ENCODE results near the gene MICALL1. TPM values are rescaled to one million over a fixed set of nuclear protein-coding genes. Genes with fewer than 3 reads are reported as not detected.

Gene MICALL1
- total and polyA plus RNA-seq, 7 donors: 8.4 to 109 (median 23.9) TPM

- TF ChIP-seq CTCF (IDR thresholded peaks at IDR 0.05) (no peak), EP300 (IDR thresholded peaks at IDR 0.05) (no peak), POLR2AphosphoS5 (IDR thresholded peaks at IDR 0.05) (no peak), POLR2A (IDR thresholded peaks at IDR 0.05) (no peak)
- H3K27ac ChIP-seq: no peak overlapping the region
- no peaks in the 10 kb centered on the region for H3K27me3 ChIP-seq
- no peak for DNase-seq
- intact Hi-C loops (cut with DNase I): no loop called here
- no peaks in the 10 kb centered on the region for H3K36me3 ChIP-seq
- H3K4me3 ChIP-seq: no peak overlapping the region
- no peaks in the 10 kb centered on the region for H3K4me1 ChIP-seq
- H3K9me3 ChIP-seq: no peaks in the 10 kb centered on the region
- WGBS, 2 donors: 91 to 94% methylated on average over 7 of the region's 7 CpGs
Observed at GRCh38 chr22:37990862-37991261, 84.8 kb downstream of the MICALL1 start.

- 77 to 83% methylated on average over 6 of the region's 6 CpGs for WGBS, 2 donors
Observed at GRCh38 chr22:37991731-37992442, 85.8 kb downstream of the MICALL1 start.

More at GRCh38 chr22:37991731-37992442, 85.8 kb downstream of the MICALL1 start:
- Histone ChIP-seq H3K36me3 (no peaks in the 10 kb centered on the region), H3K27ac (no peak overlapping the region), H3K9me3 (no peaks in the 10 kb centered on the region), H3K4me3 (no peak overlapping the region), H3K4me1 (no peaks in the 10 kb centered on the region), H3K27me3 (no peaks in the 10 kb centered on the region)
- intact Hi-C loops (cut with DNase I): no loop called here
- TF ChIP-seq POLR2A (IDR thresholded peaks at IDR 0.05) (no peak), POLR2AphosphoS5 (IDR thresholded peaks at IDR 0.05) (no peak), EP300 (IDR thresholded peaks at IDR 0.05) (no peak), CTCF (IDR thresholded peaks at IDR 0.05) (no peak)
- no peak for DNase-seq

Other genes starting within 250 kb of the MICALL1 start
- 10 to 100 TPM in 2 of 4 donors, 1 to 10 TPM in 2; 7.5 to 12.8 (median 9.6) TPM for gene PDXP, start 247.6 kb upstream of the MICALL1 start, total RNA-seq
- 10 to 100 TPM; 30.2 to 51.1 (median 48.6) TPM for gene PDXP, start 247.6 kb upstream of the MICALL1 start, polyA plus RNA-seq
- 1,000 to 10,000 TPM in 3 of 4 donors, 100 to 1,000 TPM in 1; 911 to 2,925 (median 2,030) TPM for gene LGALS1, start 230.7 kb upstream of the MICALL1 start, total RNA-seq
- 100 to 1,000 TPM; 373 to 487 (median 439) TPM for gene LGALS1, start 230.7 kb upstream of the MICALL1 start, polyA plus RNA-seq
- gene NOL12, start 220.0 kb upstream of the MICALL1 start, total RNA-seq: 10 to 100 TPM; 10.7 to 28.2 (median 12.5) TPM
- 10 to 100 TPM; 33.1 to 41.4 (median 41.3) TPM for gene NOL12, start 220.0 kb upstream of the MICALL1 start, polyA plus RNA-seq
- gene TRIOBP, start 209.2 kb upstream of the MICALL1 start, total RNA-seq: 100 to 1,000 TPM in 3 of 4 donors, 10 to 100 TPM in 1; 82.8 to 140 (median 128) TPM
- 10 to 100 TPM; 51.7 to 61.5 (median 58.7) TPM for gene TRIOBP, start 209.2 kb upstream of the MICALL1 start, polyA plus RNA-seq
- 10 to 100 TPM in 1 of 4 donors, 1 to 10 TPM in 3; 5.1 to 14.1 (median 7.7) TPM for gene GCAT, start 98.4 kb upstream of the MICALL1 start, total RNA-seq
- 10 to 100 TPM in 2 of 3 donors, 1 to 10 TPM in 1; 6.0 to 12.3 (median 10.2) TPM for gene GCAT, start 98.4 kb upstream of the MICALL1 start, polyA plus RNA-seq
- gene GALR3, start 82.9 kb upstream of the MICALL1 start, total RNA-seq: not detected
- not detected for gene GALR3, start 82.9 kb upstream of the MICALL1 start, polyA plus RNA-seq
- 10 to 100 TPM; 39.3 to 50.7 (median 45.0) TPM for gene ANKRD54, start 62.0 kb upstream of the MICALL1 start, total RNA-seq
- gene ANKRD54, start 62.0 kb upstream of the MICALL1 start, polyA plus RNA-seq: 10 to 100 TPM; 12.6 to 25.2 (median 23.0) TPM
- 100 to 1,000 TPM; 366 to 628 (median 532) TPM for gene EIF3L, start 56.9 kb upstream of the MICALL1 start, total RNA-seq
- gene EIF3L, start 56.9 kb upstream of the MICALL1 start, polyA plus RNA-seq: 100 to 1,000 TPM; 198 to 331 (median 307) TPM
- under 1 TPM in 1 of 4 donors, not detected in 3; 0.36 TPM for gene C22orf23, start 47.3 kb downstream of the MICALL1 start, total RNA-seq
- gene C22orf23, start 47.3 kb downstream of the MICALL1 start, polyA plus RNA-seq: under 1 TPM in 1 of 3 donors, not detected in 2; 0.15 TPM
- 100 to 1,000 TPM in 1 of 4 donors, 10 to 100 TPM in 3; 47.9 to 149 (median 71.1) TPM for gene POLR2F, start 47.4 kb downstream of the MICALL1 start, total RNA-seq
- 100 to 1,000 TPM in 2 of 3 donors, 10 to 100 TPM in 1; 96.9 to 136 (median 126) TPM for gene POLR2F, start 47.4 kb downstream of the MICALL1 start, polyA plus RNA-seq
- gene SOX10, start 78.3 kb downstream of the MICALL1 start, total RNA-seq: 10 to 100 TPM in 1 of 4 donors, 1 to 10 TPM in 3; 3.8 to 17.5 (median 8.4) TPM
- gene SOX10, start 78.3 kb downstream of the MICALL1 start, polyA plus RNA-seq: 1 to 10 TPM in 2 of 3 donors, under 1 TPM in 1; 0.23 to 2.8 (median 1.8) TPM
- 10 to 100 TPM; 14.3 to 21.7 (median 17.2) TPM for gene PICK1, start 151.1 kb downstream of the MICALL1 start, total RNA-seq
- 10 to 100 TPM; 21.0 to 38.9 (median 25.4) TPM for gene PICK1, start 151.1 kb downstream of the MICALL1 start, polyA plus RNA-seq
- gene SLC16A8, start 177.9 kb downstream of the MICALL1 start, total RNA-seq: under 1 TPM in 2 of 4 donors, not detected in 2; 0.55 to 0.71 TPM
- gene SLC16A8, start 177.9 kb downstream of the MICALL1 start, polyA plus RNA-seq: under 1 TPM in 1 of 3 donors, not detected in 2; 0.20 TPM
- gene BAIAP2L2, start 204.4 kb downstream of the MICALL1 start, total RNA-seq: under 1 TPM; 0.16 to 0.71 (median 0.27) TPM
- gene BAIAP2L2, start 204.4 kb downstream of the MICALL1 start, polyA plus RNA-seq: 10 to 100 TPM; 25.8 to 48.7 (median 34.7) TPM

All from sigmoid colon (tissue), 7 donors.